ENCODE measurements around the gene FAM216B. TPM values are rescaled to one million over a fixed set of nuclear protein-coding genes. Genes with fewer than 3 reads are reported as not detected.

Gene FAM216B
- total and polyA plus RNA-seq, 10 of the 15 experiments (the other 5 are each of a cell fraction or from before 2014, with no cell fraction given): not detected

DNA sequence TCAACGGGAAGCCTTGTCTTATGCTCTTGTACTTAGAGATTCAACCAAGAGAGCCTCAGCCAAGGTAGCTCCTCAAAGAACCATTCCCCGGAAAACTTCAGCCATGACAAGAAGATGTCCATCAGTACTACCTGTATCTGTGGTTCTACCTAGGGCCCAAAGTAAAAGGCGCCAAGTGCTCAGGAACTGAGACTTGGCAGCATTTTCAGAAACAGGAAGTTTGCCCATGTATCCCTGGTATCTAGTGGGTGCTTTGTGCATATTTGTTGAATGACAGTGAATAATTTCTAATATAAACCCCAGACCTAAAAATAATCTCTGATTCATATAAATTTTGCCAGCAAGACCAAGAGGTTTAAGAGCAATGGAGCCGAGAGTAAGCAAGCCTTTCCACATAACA, 7.2 kb downstream of the FAM216B start:
- no peak for TF ChIP-seq KDM1A (IDR thresholded peaks at IDR 0.05; ENCODE audit: borderline replicate concordance)
- no peak for TF ChIP-seq IKZF1 (conservative IDR thresholded peaks at IDR 0.05)
- TF ChIP-seq FOS (IDR thresholded peaks at IDR 0.05; ENCODE audit: borderline replicate concordance, extremely low read depth, insufficient read length): no peak
- no peak for TF ChIP-seq PAX8 (IDR thresholded peaks at IDR 0.05)
- no peak for TF ChIP-seq NR2F1 (conservative IDR thresholded peaks at IDR 0.05)
- no peak for TF ChIP-seq NR2C1 (IDR thresholded peaks at IDR 0.05)
- TF ChIP-seq CBX3 (IDR thresholded peaks at IDR 0.05; ENCODE audit: borderline replicate concordance, low read depth): no peak
- no peak for TF ChIP-seq MTA3 (IDR thresholded peaks at IDR 0.05; ENCODE audit: borderline replicate concordance, low read length)
- no peak for TF ChIP-seq ETV6 (conservative IDR thresholded peaks at IDR 0.05 in 1 of 2, IDR thresholded peaks at IDR 0.05 in 1 of 2; ENCODE audit: borderline replicate concordance in 1 of 2, low read depth in 1 of 2)
- TF ChIP-seq SMAD1 (IDR thresholded peaks at IDR 0.05; ENCODE audit: low read depth, partially characterized antibody): no peak
- no peak for TF ChIP-seq ATF7 (IDR thresholded peaks at IDR 0.05; ENCODE audit: low read depth)
- TF ChIP-seq BRCA1 (IDR thresholded peaks at IDR 0.05; ENCODE audit: low read depth, low read length): no peak
- TF ChIP-seq ZNF622 (IDR thresholded peaks at IDR 0.05): no peak
- TF ChIP-seq, protein P1, sequence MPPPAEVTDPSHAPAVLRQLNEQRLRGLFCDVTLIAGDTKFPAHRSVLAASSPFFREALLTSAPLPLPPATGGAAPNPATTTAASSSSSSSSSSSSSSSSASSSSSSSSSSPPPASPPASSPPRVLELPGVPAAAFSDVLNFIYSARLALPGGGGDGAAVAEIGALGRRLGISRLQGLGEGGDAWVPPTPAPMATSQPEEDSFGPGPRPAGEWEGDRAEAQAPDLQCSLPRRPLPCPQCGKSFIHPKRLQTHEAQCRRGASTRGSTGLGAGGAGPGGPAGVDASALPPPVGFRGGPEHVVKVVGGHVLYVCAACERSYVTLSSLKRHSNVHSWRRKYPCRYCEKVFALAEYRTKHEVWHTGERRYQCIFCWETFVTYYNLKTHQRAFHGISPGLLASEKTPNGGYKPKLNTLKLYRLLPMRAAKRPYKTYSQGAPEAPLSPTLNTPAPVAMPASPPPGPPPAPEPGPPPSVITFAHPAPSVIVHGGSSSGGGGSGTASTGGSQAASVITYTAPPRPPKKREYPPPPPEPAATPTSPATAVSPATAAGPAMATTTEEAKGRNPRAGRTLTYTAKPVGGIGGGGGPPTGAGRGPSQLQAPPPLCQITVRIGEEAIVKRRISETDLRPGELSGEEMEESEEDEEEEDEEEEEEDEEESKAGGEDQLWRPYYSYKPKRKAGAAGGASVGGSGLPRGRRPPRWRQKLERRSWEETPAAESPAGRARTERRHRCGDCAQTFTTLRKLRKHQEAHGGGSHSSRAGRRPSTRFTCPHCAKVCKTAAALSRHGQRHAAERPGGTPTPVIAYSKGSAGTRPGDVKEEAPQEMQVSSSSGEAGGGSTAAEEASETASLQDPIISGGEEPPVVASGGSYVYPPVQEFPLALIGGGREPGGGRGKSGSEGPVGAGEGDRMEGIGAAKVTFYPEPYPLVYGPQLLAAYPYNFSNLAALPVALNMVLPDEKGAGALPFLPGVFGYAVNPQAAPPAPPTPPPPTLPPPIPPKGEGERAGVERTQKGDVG (CRISPR knock-in tag; IDR thresholded peaks at IDR 0.05): no peak
- TF ChIP-seq MEF2B (IDR thresholded peaks at IDR 0.05; ENCODE audit: partially characterized antibody, poor library complexity, severe bottlenecking): no peak
- no peaks in the 10 kb centered on the region for H4K20me1 ChIP-seq (ENCODE audit: control insufficient read depth, insufficient read depth)
- RAD21 ChIA-PET (ENCODE audit: unreplicated experiment): no interaction called here
- H3K9me3 ChIP-seq (replicated peaks; ENCODE audit: control insufficient read depth, insufficient read depth, low read length): no peaks in the 10 kb centered on the region
- no peak overlapping the region for H3K9ac ChIP-seq (ENCODE audit: control insufficient read depth, insufficient read depth, low read length)
- POLR2A ChIA-PET: no interaction called here
- H3K4me3 ChIP-seq: no peak overlapping the region
- SMC1A ChIA-PET (ENCODE audit: uncharacterized antibody, unreplicated experiment): interaction anchor here (1.7 kb wide), 1 partner anchor 20 kb away, joined by 3 read pairs; no protein-coding TSS in a partner anchor
- no peak for FAIRE-seq
- 57% methylated on average over 4 of the region's 4 CpGs for WGBS (ENCODE audit: insufficient coverage, insufficient replicate concordance, low lambda C conversion rate, missing lambda C conversion rate)
- H3K4me2 ChIP-seq (ENCODE audit: control insufficient read depth, insufficient read depth): no peak overlapping the region
- no peaks in the 10 kb centered on the region for H3K27me3 ChIP-seq (replicated peaks in 1 of 2; ENCODE audit: control insufficient read depth in 2 of 2, insufficient read depth in 2 of 2, low read length in 1 of 2)
- CTCF ChIA-PET: no interaction called here
- in situ Hi-C loops (cut with MboI): no loop called here
- no peaks in the 10 kb centered on the region for H3K36me3 ChIP-seq (ENCODE audit: control insufficient read depth in 2 of 2, insufficient read depth in 2 of 2, low read length in 1 of 2)
- intact Hi-C loops (cut with micrococcal nuclease; ENCODE audit: unreplicated experiment): no loop called here
- H3K79me2 ChIP-seq (ENCODE audit: control insufficient read depth, insufficient read depth, low read length): no peaks in the 10 kb centered on the region
- H3K4me1 ChIP-seq (ENCODE audit: control insufficient read depth, insufficient read depth, low read length): no peaks in the 10 kb centered on the region
- DNase-seq (ENCODE audit: low read depth, low spot score): no peak
- no peak for ATAC-seq
- BruUV-seq (replicated peaks): no TSS peak
- H2AFZ ChIP-seq (ENCODE audit: control insufficient read depth, low read depth, low read length): no peak overlapping the region
- H3K27ac ChIP-seq (ENCODE audit: control insufficient read depth, insufficient read depth): no peak overlapping the region

Data from GM12878 (cell line).